Measurements from ENCODE around the gene MACO1.
"Not testable (repeated sequence)": the region's sequence is repeated elsewhere in the genome, so short reads cannot be mapped to it uniquely, and the experiment has no call there.

- peak in 1 of 4 experiments; percentile 32 for TF ChIP-seq CTCF (IDR thresholded peaks at IDR 0.05)
- not testable (repeated sequence) for TF ChIP-seq POLR2A, POLR2AphosphoS5, EP300 (IDR thresholded peaks at IDR 0.05)
Observed at GRCh38 chr1:25402947-25403803, 27.5 kb upstream of the MACO1 start.
